B cell (primary cell): ENCODE results near the gene MRPL20.
"Not testable (repeated sequence)": the region's sequence is repeated elsewhere in the genome, so short reads cannot be mapped to it uniquely, and the experiment has no call there.

Source experiments
- CTCF ChIP-seq: fragments of 200-600 bp; IDR thresholded peaks from one replicate; pipeline ENCODE4 v1.8.0; 2022; ENCODE audit warnings: antibody characterized with exemption, mild to moderate bottlenecking
- EZH2 ChIP-seq: IDR thresholded peaks from 2 replicates; pipeline ENCODE4 v1.6.1; 2012; ENCODE audit warnings: borderline replicate concordance, low read depth, mild to moderate bottlenecking, moderate library complexity, low read length; ENCODE audit not compliant: insufficient read depth, poor library complexity, severe bottlenecking

DNA sequence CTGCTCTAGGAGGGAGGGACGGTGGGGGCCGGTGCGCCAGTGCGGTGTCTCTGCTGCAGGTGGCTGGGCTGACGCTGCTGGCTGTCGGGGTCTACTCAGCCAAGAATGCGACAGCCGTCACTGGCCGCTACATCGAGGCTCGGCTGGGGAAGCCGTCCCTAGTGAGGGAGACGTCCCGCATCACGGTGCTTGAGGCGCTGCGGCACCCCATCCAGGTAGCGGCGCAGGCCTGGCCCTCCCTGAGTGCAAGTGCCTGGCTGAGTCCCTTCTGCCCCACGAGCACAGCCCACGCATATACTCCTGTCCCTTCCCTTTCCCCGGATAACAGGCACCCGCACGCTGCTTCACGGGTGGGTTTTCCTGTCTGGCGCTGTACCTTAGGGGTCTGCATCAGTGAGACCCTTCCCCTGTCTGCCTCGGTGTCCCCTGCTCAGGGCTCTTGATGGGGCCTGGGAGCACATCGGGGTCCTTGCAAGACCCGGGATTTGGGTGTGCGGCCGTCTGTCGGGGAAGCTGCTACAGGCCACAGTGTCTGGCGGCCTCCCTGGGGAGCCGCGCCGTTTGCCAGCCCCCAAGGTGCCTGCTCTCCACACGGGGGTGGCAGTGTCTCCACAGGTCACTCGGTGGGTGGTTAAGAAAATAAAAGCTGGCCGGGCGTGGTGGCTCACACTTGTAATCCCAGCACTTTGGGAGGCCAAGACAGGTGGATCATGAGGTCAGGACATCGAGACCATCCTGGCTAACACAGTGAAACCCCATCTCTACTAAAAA is 47.4 kb upstream of the MRPL20 start:
- TF ChIP-seq CTCF, EZH2: not testable (repeated sequence)
